GM12873 (cell line): ENCODE measurements around the gene DCUN1D4.

ENCODE experiments used
- TF ChIP-seq, protein P1 (sequence below): IDR thresholded peaks from 2 replicates; pipeline ENCODE4 v1.5.1; 2012; ENCODE audit warnings: low read depth, mild to moderate bottlenecking, moderate library complexity, low read length, control low read depth; ENCODE audit not compliant: insufficient read depth; ENCODE audit errors: missing control alignments

DCUN1D4 gene

DNA sequence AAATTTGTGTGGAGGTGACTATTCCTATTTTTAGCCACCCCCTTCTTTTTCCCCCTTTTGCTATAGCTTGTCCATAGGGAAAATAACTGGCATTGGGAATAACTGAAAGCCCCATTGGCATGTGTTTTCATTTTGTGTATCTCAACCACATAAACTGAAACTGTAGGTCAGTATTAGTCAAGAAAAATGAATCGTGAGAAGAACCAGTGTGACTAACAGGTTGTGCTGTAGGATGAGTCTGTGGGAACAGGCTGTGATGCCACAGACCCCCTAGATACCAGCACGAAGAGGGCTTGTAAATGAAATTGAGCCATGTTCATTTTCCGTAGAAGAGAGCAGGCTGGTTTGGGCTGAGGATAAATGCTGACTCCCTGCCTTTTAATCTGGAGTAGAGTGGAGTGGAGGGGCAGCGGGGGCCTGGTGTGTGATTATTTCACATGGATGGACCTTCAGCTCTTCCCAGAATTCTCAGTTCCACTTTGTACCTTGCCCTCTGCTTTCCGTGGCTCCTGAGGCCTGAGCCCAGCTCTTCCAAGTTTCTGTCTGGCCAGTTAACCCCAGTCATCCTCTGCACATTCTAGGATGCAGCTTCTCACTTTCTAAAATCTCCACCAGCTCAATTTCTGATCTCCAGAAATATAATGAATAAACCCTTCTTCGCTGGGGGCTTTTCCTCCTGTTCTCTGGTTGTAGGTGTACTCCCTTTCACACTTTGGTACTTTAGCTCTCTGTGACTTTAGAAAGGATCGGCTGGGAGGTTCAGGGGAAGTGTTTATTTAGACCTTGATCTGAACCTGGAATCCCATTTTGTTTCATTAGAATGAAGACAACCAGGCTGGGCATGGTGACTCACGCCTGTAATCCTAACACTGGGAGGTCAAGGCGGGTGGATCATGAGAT is 37.3 kb downstream of the DCUN1D4 start:
- TF ChIP-seq, protein P1, sequence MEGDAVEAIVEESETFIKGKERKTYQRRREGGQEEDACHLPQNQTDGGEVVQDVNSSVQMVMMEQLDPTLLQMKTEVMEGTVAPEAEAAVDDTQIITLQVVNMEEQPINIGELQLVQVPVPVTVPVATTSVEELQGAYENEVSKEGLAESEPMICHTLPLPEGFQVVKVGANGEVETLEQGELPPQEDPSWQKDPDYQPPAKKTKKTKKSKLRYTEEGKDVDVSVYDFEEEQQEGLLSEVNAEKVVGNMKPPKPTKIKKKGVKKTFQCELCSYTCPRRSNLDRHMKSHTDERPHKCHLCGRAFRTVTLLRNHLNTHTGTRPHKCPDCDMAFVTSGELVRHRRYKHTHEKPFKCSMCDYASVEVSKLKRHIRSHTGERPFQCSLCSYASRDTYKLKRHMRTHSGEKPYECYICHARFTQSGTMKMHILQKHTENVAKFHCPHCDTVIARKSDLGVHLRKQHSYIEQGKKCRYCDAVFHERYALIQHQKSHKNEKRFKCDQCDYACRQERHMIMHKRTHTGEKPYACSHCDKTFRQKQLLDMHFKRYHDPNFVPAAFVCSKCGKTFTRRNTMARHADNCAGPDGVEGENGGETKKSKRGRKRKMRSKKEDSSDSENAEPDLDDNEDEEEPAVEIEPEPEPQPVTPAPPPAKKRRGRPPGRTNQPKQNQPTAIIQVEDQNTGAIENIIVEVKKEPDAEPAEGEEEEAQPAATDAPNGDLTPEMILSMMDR, result no peak

GRCh38 chr4:51884055-51884454 is 41.1 kb downstream of the DCUN1D4 start:
- TF ChIP-seq, protein P1, result no peak

DNA sequence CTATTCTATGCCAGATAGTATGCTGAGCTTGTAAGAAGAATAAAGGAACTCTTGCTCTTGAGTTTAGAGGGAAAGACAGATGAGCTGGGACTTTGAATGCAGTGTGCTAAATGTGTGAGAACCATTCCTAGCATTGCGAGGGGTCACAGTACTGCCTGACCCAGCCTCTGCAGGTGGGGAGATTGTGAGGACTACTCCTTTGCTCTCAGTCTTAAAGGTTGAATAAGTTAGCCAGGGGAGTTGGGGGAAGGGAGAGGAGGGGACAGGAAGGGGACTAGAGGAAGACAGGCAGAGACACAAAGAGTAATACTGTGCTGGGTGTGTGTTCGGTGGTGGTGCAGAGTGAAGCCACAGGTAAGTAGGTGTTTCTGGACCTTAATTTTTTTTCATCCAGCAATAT is 41.7 kb downstream of the DCUN1D4 start:
- TF ChIP-seq, protein P1, result no peak

DNA sequence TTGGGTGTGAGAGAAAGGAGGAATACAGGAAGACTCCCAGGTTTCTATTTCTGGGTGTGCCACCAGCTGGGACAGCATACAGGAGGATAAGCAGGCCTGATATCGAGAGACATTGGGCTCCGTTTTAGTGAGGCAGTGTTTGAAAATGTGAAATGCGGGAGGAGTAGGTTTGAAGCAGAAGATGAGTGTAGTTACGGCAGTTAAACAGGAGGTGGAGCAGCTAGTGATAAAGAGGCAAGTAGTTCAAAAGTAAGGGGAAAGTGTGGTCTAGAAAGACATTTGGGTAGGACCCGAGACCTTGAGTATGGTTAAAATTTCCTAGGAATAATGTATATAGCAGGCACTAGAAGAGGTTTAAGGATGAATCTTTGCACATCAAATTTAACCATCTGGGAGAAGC is 42.4 kb downstream of the DCUN1D4 start:
- TF ChIP-seq, protein P1, result peak; percentile 56

- TF ChIP-seq, protein P1, result no peak
These were observed 47.8 kb downstream of the DCUN1D4 start for GRCh38 chr4:51890760-51891159.

DNA sequence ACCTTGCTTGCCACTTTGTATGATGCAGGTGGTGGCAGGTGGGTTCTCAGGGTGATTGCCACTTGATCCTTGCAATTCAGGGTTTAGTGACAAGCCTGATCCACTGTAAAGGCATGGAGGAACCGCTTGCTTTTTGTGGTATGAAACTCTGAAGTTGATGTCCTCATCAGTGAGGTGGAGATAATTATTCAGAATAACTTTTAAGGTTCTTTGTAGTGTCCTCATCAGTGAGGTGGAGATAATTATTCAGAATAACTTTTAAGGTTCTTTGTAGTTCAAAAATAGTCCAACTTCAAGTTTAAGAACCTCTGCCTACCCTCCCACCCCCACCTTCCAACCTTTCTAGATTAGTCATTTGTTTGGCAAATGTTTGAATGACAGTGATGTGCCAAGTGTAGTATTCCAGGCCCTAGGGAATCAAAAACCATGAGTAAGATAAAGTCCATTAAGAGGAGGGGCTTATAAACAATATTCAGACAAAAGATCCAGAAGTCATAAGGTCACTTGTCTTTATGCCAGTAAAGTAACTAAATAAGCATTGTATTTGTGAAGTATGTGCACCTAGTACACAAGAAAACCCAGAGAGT is 51.2 kb downstream of the DCUN1D4 start:
- TF ChIP-seq, protein P1, result no peak

GRCh38 chr4:51895158-51895557 is 52.2 kb downstream of the DCUN1D4 start:
- TF ChIP-seq, protein P1, result no peak
